NCI-H748 (cell line): ENCODE measurements around the gene OSBPL3.
"Not testable (repeated sequence)": the region's sequence is repeated elsewhere in the genome, so short reads cannot be mapped to it uniquely, and the experiment has no call there.

Experiments used
- DNase-seq: peaks from one replicate; lab custom pipeline; 2025; ENCODE audit not compliant: unreplicated experiment; lab: John Stamatoyannopoulos, UW

Gene OSBPL3

DNA sequence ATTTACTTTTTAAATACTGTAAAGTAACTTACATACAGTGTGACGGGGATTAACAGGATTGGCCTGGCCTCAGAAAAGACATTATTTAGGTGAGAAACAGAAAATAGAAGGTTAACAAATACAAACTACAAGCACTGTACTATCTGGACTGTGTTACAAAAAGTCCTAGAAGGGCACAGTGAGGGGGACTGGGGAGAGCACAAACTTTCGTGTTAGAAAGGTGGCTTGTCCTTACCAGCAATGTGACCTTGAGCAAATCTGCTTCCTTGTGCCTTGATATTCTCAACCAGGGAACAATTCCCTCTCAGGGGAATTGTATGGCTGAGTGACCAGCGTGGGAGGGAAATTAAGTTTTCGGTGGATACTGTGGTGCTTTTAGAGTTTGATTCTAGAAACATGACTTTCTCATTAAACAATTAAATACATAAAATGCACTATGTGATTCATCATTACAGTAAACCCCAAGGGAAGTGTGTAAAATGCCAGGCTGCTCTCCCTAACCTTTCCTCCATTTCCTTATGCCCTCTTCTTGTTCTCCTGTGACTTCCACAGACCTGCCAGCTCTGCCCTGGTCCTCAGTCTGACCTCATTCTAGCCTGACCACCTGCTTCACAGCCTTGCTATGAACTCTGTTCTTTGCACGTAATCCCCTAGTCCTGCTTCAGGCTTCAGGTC lies 57.7 kb downstream of the OSBPL3 start:
- DNase-seq, result no peak

DNA sequence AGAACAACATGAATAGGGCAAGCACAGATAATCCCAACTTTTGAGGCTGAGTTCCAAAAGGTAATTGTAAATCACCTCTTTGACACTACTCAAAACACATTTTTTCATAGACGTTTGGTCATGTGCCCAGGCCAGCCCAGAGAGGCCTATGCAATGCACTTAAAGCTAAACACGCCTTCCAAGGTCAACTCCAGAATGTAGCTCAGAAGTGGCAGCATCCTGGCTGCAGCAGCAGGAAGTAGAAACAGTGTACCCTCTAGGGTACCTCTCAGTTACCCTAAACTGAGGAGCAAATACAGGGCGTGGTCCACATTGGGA lies 58.7 kb downstream of the OSBPL3 start:
- DNase-seq, result no peak

DNA sequence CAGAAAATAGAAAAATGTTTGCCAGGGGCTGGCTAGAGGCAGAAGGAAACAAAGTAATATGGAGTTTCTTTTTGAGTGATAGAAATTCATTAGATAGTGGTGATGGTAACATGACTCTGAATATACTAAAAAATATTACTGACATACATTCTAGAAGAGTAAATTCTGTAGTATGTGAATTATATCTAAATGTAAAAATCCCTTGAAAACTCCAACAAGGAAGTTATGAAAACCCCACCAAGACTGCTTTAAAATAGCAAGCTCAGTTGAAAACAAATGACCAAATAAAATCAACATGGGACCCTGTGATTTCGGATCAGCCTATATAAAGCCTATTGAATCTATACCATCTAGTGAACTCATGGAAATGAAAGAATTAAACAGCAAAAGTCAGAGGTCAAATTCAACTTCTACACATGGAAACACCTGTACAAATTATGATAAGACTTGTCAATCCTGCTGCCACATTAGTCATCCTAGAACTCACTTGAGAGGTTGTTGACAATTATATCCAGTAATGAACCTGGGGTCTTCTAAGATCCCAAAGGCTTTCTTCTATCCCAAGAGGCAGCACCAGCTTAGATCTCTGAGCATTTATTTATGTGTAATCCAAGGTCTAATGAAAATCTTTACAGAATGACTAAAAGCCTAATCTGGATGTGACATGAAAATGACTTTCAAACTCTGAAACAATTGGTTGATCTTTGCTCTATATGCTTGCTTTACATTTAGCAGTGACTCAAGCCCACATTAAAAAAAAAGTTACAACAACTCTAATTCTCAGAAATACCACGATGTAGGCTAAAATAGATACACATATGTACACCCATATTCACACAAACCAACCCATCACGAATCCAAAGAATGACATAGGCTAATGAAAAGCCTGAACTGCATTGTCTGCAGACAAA lies 59.3 kb downstream of the OSBPL3 start:
- no peak for DNase-seq

DNA sequence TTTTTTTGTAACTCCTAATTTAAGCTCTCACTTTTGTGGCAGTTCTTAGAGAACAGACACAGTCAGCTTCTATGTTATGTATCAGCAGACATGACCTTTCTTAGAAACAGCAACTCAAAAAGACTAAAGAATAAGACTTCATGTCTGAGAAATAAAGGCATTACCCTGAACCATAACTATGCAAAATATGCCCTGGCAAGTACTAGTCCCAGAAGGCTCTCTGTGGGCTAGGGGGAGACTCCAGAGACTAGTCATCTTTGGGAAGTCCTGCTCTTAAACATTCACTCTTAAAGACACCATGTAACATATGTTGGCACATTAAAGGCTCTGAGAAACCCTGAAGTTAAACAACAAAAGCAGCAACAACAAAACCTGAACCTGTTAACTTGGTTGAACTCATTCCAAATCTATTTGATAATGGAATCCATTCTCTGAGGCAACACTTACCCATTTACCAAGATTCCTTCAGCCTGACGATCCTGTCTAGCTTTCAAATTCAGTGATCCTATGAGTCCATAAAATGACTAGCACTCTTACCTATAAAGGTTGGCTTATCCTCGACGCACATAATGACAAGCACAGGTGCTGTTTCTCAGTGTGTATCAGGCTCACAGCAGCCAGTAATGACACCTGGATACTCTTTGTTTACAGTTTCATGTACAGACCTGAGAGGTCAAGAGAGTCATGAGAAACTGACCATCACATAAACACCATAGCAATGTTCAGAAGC lies 62.3 kb downstream of the OSBPL3 start:
- peak; percentile 33 for DNase-seq

DNA sequence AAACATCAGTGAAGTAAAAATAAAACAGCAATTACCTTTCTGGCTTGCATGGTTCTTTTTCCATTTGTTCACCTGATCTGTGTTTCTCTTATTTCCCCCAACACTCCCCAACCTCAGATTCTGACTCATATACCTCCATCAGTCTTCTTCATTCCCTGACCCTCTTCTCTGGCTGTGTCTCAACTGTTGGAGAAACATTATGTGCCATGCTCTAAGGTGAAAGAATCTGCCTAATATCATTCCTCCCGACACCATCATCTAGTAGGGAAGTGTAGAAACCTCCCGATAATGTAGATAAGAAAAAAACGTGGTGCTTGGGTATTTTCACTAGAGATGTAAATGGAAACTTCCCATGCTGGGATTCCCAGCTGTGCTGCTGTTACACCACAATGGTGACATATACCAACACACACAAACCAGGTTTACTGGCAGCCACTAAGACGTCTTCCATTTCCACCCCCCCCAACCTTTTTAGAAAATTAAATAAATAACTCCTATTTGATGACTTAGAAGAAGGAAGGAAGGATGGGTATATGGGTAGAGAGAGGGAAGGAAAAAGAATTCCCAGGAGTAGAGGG lies 63.4 kb downstream of the OSBPL3 start:
- no peak for DNase-seq

DNA sequence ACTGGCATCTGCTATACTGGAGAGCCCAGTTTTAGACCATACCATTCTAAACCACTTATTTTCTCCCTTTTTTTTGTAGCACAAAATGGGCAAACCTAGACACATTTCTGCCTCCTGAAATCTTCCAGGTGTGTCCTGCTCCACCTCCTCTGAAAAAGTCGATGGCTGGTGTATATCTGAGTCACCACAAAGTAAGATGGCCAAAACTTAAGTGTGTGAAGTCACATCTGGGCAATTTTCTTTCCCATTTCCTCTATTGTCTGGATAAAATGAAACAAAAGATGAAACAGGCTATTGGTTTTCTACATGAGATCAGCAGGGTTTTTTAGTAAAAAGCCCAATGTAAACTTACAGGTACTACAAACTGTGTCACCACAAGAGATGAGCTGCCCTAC lies 65.5 kb downstream of the OSBPL3 start:
- no peak for DNase-seq

DNA sequence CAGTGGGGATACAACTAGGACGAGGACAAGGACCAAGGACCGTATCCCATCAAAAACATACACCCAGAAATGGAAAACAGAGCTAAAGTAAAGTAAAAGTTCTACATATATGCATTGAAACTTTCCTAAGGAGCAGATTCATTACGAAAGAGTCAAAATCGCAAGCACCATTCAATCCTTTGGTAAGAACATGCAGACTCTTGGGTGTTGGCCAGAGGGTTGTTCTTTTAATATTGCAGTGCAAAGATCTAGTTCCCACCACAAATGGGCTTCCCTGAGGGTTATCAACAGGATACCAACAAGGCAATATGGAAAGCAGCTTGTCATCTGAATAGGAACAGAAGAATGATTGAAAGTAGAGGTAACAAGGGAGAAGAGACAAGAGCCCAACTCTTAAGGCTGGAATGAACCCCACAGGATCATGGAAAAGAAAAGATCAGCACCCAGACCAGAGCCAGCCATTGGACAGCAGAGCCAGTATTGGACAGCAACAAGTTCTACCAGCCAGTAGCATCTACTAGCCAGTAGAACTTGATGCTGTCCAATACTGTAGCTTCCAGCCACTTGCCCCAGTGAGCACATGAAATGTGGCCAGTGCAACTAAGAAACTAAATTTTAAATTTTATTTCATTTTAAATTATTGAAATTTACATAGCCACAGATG lies 66.0 kb downstream of the OSBPL3 start:
- no peak for DNase-seq

DNA sequence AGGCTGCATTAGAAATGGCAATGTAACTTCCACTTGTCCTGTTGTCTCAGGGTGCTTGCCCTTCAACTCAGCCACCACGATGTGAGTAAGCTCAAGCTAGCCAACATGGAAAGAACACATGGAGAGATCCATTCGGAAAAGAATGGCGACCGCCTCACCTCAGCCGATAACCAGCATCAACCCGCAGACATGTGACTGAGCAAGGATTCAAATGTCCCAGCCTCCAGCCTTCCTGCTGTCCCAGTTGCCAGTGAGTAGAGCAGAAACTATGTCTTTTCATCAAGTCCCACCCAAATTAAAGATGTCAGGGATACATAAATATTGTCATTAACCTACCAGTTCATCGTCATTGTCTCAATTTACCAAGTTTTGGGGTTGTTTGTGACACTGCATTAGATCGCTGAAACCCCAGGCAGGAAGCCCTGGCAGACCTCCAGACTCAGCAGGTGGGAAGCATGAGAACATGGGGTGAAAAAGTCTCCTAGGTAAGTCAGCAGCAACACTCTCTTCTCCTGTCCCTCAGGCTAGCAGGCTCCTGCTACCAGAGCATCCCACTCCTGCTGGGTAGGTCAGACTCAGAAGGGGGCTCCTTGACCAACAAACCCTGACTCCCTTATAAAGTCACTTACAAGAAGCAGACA lies 67.0 kb downstream of the OSBPL3 start:
- peak; percentile 11 for DNase-seq

DNA sequence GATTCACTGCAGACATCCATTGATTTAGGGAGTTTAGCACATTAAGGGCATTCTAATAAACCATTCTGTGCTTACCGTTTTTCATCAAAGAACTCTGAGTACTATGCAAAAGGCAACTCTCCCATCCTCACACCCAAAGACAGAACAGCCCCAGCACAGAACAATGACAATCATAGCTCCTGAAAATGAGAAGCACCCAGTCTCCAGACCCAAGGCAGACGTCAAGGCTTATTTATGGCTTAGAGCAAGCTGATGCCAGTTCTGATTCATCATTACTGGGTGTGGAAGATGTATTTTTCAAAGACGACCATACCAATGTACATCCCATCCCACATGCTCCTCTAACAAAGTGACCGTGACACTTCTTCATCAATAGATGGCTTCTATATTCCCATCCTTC lies 67.6 kb downstream of the OSBPL3 start:
- no peak for DNase-seq

DNA sequence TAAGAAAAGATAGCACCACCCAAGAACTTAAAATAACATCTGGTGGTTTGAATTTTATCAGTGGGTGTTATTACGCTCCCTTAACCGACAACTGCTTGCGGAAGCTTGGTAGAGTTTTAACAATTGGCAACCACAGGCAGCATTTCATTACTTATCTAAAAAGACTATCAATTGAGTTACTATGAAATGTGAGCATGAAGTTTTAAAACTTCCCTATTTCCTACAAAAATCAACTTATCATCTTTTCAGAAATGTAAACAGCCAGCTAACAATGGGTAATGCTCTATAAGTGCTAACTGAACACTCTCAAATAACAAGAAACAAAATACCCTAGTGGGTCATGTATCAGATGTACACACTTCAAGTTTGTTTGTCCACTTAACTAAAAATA lies 68.8 kb downstream of the OSBPL3 start:
- DNase-seq, result peak; percentile 44

DNA sequence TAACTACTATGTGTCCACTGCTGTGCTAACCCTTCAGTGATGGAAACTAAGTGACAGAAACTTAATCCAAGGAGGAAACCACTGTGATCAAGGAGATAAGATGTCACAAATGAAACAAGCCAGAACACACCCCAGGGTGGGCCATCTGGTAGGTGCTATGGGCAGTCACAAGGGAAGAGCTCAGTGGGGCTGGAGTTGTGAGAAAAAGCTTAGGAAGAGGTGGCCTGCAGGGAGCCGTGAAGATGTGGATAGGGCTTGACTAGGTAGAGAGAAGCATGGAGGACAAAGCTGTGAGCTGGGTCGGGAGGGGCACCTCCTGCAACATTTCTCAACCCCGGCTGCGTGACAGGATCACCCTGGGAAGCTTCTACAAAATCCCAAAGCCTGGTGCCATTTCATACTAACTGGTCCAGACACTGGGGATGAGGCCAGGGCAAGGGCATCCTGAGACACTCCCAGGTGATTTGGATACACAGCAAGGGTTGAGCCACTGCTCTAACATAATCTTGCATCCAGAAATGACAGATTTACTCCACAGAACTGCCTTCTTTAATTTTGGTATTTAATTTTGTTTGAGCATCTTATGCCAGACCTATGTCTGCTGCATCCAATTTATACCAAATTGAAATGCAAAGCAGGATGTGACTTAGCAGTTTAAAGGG lies 69.3 kb downstream of the OSBPL3 start:
- no peak for DNase-seq

DNA sequence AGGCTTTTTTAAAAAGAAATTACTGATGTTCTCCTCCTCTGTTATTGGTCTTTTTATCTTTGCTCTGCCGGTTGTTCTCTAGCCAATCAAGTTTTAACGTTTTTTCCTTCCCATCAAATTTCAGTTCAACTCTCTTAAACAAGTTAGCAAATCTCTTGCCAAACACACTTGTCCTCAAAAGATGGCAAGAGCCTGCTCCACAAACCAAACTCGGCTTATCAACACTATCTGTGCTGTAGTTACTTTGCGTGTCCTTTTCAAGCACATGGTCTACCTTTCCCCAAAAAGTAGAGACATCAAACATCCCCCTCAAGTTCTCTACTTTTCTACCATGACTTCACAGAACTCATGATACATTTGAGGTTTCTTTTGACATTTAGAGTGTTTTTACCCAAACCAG lies 71.3 kb downstream of the OSBPL3 start:
- DNase-seq, result no peak

DNA sequence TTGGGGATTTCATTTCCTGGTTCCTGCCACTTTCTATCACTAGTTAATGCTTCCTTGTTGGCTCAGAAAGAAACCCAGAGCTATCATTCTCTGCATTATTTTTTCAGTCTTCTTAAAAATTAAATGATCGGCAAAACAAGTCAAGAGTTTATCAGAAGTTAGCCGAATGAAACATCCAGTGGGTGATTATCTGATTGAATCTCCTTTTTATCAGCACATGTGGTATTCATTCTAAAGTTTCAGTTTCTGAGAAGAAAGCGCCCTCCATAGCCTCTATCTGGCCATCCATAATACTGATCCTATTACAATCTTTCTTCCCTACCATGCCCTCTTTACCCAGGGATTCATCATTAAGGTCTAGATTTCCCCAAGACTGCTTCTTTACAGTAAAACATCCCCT lies 71.8 kb downstream of the OSBPL3 start:
- DNase-seq, result no peak

DNA sequence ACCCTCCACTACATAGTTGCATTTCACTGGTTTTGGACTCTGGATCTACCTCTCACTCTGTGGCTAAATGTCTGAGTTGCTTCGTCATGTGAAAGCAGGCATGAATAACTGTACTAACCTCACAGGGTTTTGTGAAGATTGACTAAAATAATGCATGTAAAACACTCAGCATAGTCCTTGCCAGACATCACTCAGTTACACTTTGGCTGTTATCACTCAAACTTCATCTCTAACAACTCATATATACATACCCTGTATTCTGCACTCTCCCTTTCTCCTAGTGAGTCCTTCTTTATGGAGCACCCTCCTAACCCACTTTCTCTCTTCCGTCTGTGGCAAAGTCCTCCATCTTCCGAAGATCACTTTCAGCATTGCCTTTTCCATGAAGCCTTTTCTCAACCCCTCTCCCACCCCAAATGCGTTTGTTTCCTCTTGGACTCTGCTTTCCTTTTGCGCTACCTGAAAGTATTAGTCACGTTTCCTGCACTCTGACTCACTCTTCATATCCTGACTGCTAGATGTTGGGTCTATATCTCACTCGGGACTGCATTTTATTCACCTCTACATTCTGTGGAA lies 72.6 kb downstream of the OSBPL3 start:
- no peak for DNase-seq

DNA sequence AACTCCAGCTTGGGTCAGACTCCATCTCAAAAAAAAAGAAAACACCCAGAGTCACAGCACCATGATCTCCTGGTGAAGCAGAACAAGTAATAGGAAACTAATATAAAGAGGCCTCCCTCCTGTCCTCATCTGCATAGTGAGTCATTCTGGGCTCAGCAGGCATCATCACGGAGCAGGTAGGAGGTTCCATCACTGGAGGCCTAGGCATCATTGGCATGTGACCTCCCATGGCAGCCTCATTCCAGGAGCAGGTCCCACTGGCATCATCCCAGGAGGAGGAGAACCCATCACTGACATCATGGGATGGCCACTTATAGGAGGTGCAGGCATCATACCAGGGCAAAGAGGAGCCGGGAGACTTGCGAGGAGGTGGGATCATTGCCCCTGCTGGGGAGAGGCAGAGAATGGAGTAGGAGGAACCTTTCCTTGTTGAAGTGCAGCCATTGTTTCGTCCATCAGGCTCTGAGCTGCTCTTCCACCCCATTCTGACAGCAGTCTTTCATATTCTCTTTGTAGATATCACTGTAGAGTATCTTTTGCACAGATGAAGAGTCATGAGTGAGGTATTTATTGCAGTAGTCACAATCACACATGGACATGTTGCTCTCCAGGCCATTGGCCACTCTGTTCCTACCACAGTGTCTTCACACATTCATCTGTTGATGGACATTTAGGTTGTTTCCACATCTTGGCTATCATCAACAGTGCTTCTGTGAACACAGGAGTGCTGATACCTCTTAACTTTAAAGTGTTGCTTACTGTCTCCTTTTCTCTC lies 73.8 kb downstream of the OSBPL3 start:
- no peak for DNase-seq

DNA sequence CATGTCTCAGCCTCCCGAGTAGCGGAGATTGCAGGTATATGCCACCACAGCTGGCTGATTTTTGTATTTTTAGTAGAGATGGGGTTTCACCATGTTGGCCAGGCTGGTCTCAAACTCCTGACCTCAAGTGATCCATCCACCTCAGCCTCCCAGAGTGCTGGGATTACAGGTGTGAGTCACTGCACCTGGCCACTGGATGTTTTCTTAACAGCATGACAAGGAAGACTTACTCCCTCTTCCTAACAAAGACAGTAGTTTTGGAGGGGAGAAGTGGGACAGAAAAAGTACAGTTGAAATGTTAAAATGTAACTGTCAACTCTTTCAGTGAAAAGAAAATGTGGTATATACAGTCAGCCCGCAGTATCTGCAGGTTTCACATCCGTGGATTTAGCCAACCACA lies 76.0 kb downstream of the OSBPL3 start:
- DNase-seq, result not testable (repeated sequence)

DNA sequence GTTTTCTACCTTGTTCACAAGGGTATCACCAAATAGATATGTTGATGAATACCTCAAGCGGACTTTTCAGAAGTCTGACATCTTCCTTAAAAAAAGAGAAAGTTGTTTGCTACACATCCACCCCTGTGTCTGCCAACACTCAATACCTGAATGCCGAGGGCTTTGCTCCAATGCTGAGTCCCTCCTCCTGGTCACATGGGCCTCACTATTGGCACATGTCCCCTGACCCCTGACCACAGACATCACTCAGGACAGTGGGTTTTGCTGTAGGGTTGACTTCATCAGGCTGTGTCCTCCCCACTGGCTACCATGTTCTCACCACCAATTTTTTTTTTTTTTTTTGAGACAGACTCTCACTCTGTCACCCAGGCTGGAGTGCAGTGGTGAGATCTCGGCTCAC lies 76.4 kb downstream of the OSBPL3 start:
- DNase-seq, result no peak

DNA sequence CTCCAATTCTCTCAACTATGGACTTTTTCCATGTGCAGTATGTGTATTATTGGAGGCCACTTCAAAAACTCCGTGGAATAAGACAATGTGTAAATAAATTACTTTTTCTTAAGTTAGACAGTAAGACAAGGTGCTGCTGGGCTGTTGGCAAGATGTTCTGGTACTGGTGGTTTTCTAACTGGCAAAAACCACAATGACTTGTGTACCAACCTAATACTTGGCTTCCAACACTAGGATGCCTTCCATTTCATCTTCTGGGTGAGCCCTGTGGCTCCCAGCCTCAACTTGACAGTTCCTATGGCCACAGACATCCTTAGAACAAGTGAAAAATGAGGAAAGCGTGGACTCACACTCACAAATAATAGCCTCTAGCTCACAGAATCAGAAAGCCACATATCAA lies 77.0 kb downstream of the OSBPL3 start:
- no peak for DNase-seq

DNA sequence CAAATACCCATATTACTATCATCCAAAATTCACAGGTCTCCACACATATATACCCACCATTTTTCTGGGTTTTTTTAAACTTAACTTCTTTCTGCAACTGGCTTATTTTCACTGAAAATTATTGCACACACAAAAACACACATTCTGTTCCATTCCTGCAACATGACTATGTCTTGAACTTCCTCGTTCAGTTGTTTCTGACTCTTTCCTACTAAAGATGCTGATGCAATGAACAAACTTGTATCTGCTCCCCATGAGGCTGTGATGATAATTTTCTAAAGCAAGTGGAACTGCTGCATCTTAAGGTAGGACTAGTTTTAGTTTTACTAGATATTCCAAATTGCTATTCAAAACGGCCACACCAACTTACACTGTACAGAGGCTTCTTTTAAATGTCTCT lies 77.7 kb downstream of the OSBPL3 start:
- no peak for DNase-seq
